ENCODE data around the gene ITIH1. TPM values are rescaled to one million over a fixed set of nuclear protein-coding genes. Genes with fewer than 3 reads are reported as not detected.

ITIH1 gene
- total RNA-seq, 1 experiment from 2014 or later, result 0.31 TPM

- Histone ChIP-seq H3K27me3 (ENCODE audit: control insufficient read depth, insufficient read depth, low read length) (no peaks in the 10 kb centered on the region; the same call in 1 of the 2 replicates), H3K36me3 (ENCODE audit: control insufficient read depth, insufficient read depth, low read length) (no peaks in the 10 kb centered on the region), H3K27ac (ENCODE audit: low read length) (no peak overlapping the region), H3K4me3 (ENCODE audit: low read depth in 2 of 2, low read length in 2 of 2) (no peak overlapping the region), H3K4me1 (ENCODE audit: control insufficient read depth, insufficient read depth, low read length) (no peaks in the 10 kb centered on the region), H3K9me3 (ENCODE audit: control insufficient read depth, insufficient read depth, low read depth, low read length) (no peaks in the 10 kb centered on the region)
- ChIA-PET CTCF (no interaction called here), POLR2A (no interaction called here)
- DNase-seq (ENCODE audit: low read depth, low spot score), result no peak
- no peak for ATAC-seq
- intact Hi-C loops (cut with micrococcal nuclease; ENCODE audit: unreplicated experiment) (no loop called here), in situ Hi-C loops (cut with HindIII; ENCODE audit: low pct_unique_long_range_greater_than_20kb, low sequenced_read_pairs) (no loop called here)
- BruUV-seq (replicated peaks), result no TSS peak
- TF ChIP-seq REST (IDR thresholded peaks at IDR 0.05; ENCODE audit: insufficient read depth in 1 of 2, low read depth in 2 of 2, low read length in 1 of 2), result no peak
These were observed 4.3 kb downstream of the ITIH1 start for GRCh38 chr3:52781741-52782140.

- ATAC-seq (no peak), DNase-seq (ENCODE audit: low read depth, low spot score) (no peak)
- intact Hi-C loops (cut with micrococcal nuclease; ENCODE audit: unreplicated experiment), result no loop called here
- no peaks in the 10 kb centered on the region for H3K36me3 ChIP-seq (ENCODE audit: control insufficient read depth, insufficient read depth, low read length)
- POLR2A ChIA-PET, result interaction anchor here (0.7 kb wide), 1 partner anchor 77 kb away, joined by 3 read pairs; the partner anchor contains the start of genes GLT8D1 and SPCS1
- H3K4me3 ChIP-seq (ENCODE audit: low read depth in 2 of 2, low read length in 2 of 2), result no peak overlapping the region
- H3K9me3 ChIP-seq (ENCODE audit: control insufficient read depth, insufficient read depth, low read depth, low read length), result no peaks in the 10 kb centered on the region
- no peak overlapping the region for H3K27ac ChIP-seq (ENCODE audit: low read length)
- CTCF ChIA-PET, result no interaction called here
- H3K27me3 ChIP-seq (ENCODE audit: control insufficient read depth, insufficient read depth, low read length), result no peaks in the 10 kb centered on the region; the same call in 1 of the 2 replicates
- H3K4me1 ChIP-seq (ENCODE audit: control insufficient read depth, insufficient read depth, low read length), result no peaks in the 10 kb centered on the region
- TF ChIP-seq SIN3A (IDR thresholded peaks at IDR 0.05; ENCODE audit: borderline replicate concordance, insufficient read depth, low read depth, low read length) (no peak), CTCF (IDR thresholded peaks at IDR 0.05) (no peak)
- in situ Hi-C loops (cut with HindIII; ENCODE audit: low pct_unique_long_range_greater_than_20kb, low sequenced_read_pairs), result no loop called here
- no TSS peak for BruUV-seq (replicated peaks)
These were observed 5.2 kb downstream of the ITIH1 start for GRCh38 chr3:52782412-52783210.

GRCh38 chr3:52783211-52783555 is 5.8 kb downstream of the ITIH1 start:
- no peaks in the 10 kb centered on the region for H3K9me3 ChIP-seq (ENCODE audit: control insufficient read depth, insufficient read depth, low read depth, low read length)
- no peak overlapping the region for H3K27ac ChIP-seq (ENCODE audit: low read length)
- in situ Hi-C loops (cut with HindIII; ENCODE audit: low pct_unique_long_range_greater_than_20kb, low sequenced_read_pairs), result no loop called here
- TF ChIP-seq REST (IDR thresholded peaks at IDR 0.05; ENCODE audit: insufficient read depth in 1 of 2, low read depth in 2 of 2, low read length in 1 of 2) (no peak), POLR2AphosphoS5 (IDR thresholded peaks at IDR 0.05; ENCODE audit: low read depth, low read length) (no peak), SIN3A (IDR thresholded peaks at IDR 0.05; ENCODE audit: borderline replicate concordance, insufficient read depth, low read depth, low read length) (no peak), CTCF (IDR thresholded peaks at IDR 0.05) (no peak), TCF7L2 (IDR thresholded peaks at IDR 0.05; ENCODE audit: low read depth, low read length) (no peak)
- ATAC-seq (no peak), DNase-seq (ENCODE audit: low read depth, low spot score) (no peak)
- no peaks in the 10 kb centered on the region for H3K4me1 ChIP-seq (ENCODE audit: control insufficient read depth, insufficient read depth, low read length)
- CTCF ChIA-PET, result no interaction called here
- no peak overlapping the region for H3K4me3 ChIP-seq (ENCODE audit: low read depth in 2 of 2, low read length in 2 of 2)
- BruUV-seq (replicated peaks), result no TSS peak
- no peaks in the 10 kb centered on the region; the same call in 1 of the 2 replicates for H3K27me3 ChIP-seq (ENCODE audit: control insufficient read depth, insufficient read depth, low read length)
- POLR2A ChIA-PET, result no interaction called here
- intact Hi-C loops (cut with micrococcal nuclease; ENCODE audit: unreplicated experiment), result no loop called here
- no peaks in the 10 kb centered on the region for H3K36me3 ChIP-seq (ENCODE audit: control insufficient read depth, insufficient read depth, low read length)

Data from Panc1 (cell line).